OCI-LY1 (cell line): ENCODE data around the gene PID1.

Experiments
- EZH2 ChIP-seq: fragments of 200-600 bp; sonication (generic), shearing (Covaris generic); IDR thresholded peaks from 2 replicates; pipeline ENCODE4 v1.8.0; 2017; ENCODE audit warnings: borderline replicate concordance, mixed run types, mild to moderate bottlenecking, antibody characterized with exemption, low read length, moderate library complexity, mixed read lengths
- TF ChIP-seq, protein P1 (sequence below): fragments of 200-600 bp; sonication (generic), shearing (Covaris generic); IDR thresholded peaks from 2 replicates; pipeline ENCODE4 v1.5.1; 2017; ENCODE audit warnings: mild to moderate bottlenecking, antibody characterized with exemption, low read length, moderate library complexity, mixed read lengths

GRCh38 chr2:229313591-229313990 lies 42.5 kb upstream of the PID1 start:
- TF ChIP-seq, protein P1, sequence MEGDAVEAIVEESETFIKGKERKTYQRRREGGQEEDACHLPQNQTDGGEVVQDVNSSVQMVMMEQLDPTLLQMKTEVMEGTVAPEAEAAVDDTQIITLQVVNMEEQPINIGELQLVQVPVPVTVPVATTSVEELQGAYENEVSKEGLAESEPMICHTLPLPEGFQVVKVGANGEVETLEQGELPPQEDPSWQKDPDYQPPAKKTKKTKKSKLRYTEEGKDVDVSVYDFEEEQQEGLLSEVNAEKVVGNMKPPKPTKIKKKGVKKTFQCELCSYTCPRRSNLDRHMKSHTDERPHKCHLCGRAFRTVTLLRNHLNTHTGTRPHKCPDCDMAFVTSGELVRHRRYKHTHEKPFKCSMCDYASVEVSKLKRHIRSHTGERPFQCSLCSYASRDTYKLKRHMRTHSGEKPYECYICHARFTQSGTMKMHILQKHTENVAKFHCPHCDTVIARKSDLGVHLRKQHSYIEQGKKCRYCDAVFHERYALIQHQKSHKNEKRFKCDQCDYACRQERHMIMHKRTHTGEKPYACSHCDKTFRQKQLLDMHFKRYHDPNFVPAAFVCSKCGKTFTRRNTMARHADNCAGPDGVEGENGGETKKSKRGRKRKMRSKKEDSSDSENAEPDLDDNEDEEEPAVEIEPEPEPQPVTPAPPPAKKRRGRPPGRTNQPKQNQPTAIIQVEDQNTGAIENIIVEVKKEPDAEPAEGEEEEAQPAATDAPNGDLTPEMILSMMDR: no peak
- TF ChIP-seq EZH2: no peak
